H9 (cell line): Measurements from ENCODE around the gene TRUB1. TPM values are rescaled to one million over a fixed set of nuclear protein-coding genes. Genes with fewer than 3 reads are reported as not detected.

Experiments
- DNase-seq: peaks from one replicate; pipeline ENCODE4 v3.0.0-alpha.2; 2017
- H2AFZ ChIP-seq: one replicate; pipeline ENCODE4 v1.6.1; 2013; ENCODE audit warnings: mild to moderate bottlenecking, low read length, control low read depth, moderate library complexity
- H2AK5ac ChIP-seq: 2 replicates; pipeline ENCODE4 v1.6.1; 2013; ENCODE audit warnings: low read length, control low read depth, mixed read lengths; ENCODE audit not compliant: insufficient read length
- H2BK120ac ChIP-seq: one replicate; pipeline ENCODE4 v1.6.1; 2013; ENCODE audit warnings: low read depth, mild to moderate bottlenecking, low read length, control low read depth, inconsistent platforms; ENCODE audit not compliant: poor library complexity, severe bottlenecking
- H2BK12ac ChIP-seq: 2 replicates; pipeline ENCODE4 v1.6.1; 2013; ENCODE audit warnings: low read length, control low read depth, mixed read lengths, low read depth; ENCODE audit not compliant: insufficient read length
- H2BK15ac ChIP-seq: 2 replicates; pipeline ENCODE4 v1.6.1; 2013; ENCODE audit warnings: low read depth, low read length, control low read depth
- H2BK20ac ChIP-seq: one replicate; pipeline ENCODE4 v1.6.1; 2013; ENCODE audit warnings: low read depth, mild to moderate bottlenecking, low read length, control low read depth, inconsistent platforms; ENCODE audit not compliant: poor library complexity, severe bottlenecking
- H2BK5ac ChIP-seq: 2 replicates; pipeline ENCODE4 v1.6.1; 2013; ENCODE audit warnings: low read length, control low read depth, mixed read lengths; ENCODE audit not compliant: insufficient read length
- H3K14ac ChIP-seq: 2 replicates; pipeline ENCODE4 v1.6.1; 2013; ENCODE audit warnings: low read length, control low read depth; ENCODE audit not compliant: insufficient read depth
- H3K18ac ChIP-seq: 2 replicates; pipeline ENCODE4 v1.6.1; 2013; ENCODE audit warnings: low read depth, mild to moderate bottlenecking, mixed read lengths, low read length, control low read depth; ENCODE audit not compliant: insufficient read length
- H3K23ac ChIP-seq: 2 replicates; pipeline ENCODE4 v1.6.1; 2013; ENCODE audit warnings: low read length, control low read depth, mixed read lengths, low read depth; ENCODE audit not compliant: insufficient read length
- H3K23me2 ChIP-seq: 2 replicates; pipeline ENCODE4 v1.6.1; 2013; ENCODE audit warnings: low read depth, mild to moderate bottlenecking, mixed read lengths, low read length, control low read depth; ENCODE audit not compliant: insufficient read length, poor library complexity, severe bottlenecking
- H3K27ac ChIP-seq: 2 replicates; pipeline ENCODE4 v1.5.1; 2013; ENCODE audit warnings: low read length, control low read depth, mixed read lengths, low read depth; ENCODE audit not compliant: insufficient read length
- H3K27me3 ChIP-seq: 2 replicates; pipeline ENCODE4 v1.6.1; 2013; ENCODE audit warnings: low read length, control low read depth, inconsistent platforms; ENCODE audit not compliant: insufficient read depth
- H3K4ac ChIP-seq: 2 replicates; pipeline ENCODE4 v1.6.1; 2013; ENCODE audit warnings: low read depth, mild to moderate bottlenecking, control low read depth, inconsistent platforms, low read length, moderate library complexity
- H3K4me1 ChIP-seq: 2 replicates; pipeline ENCODE4 v1.6.1; 2013; ENCODE audit warnings: low read length, control low read depth, inconsistent platforms; ENCODE audit not compliant: insufficient read depth
- H3K4me2 ChIP-seq: 2 replicates; pipeline ENCODE4 v1.6.1; 2013; ENCODE audit warnings: low read length, control low read depth, mixed read lengths; ENCODE audit not compliant: insufficient read length, insufficient read depth
- H3K56ac ChIP-seq: 2 replicates; pipeline ENCODE4 v1.6.1; 2013; ENCODE audit warnings: low read depth, mild to moderate bottlenecking, mixed read lengths, low read length, control low read depth; ENCODE audit not compliant: insufficient read length
- H3K79me1 ChIP-seq: 2 replicates; pipeline ENCODE4 v1.6.1; 2013; ENCODE audit warnings: low read depth, mild to moderate bottlenecking, moderate library complexity, low read length, control low read depth, inconsistent platforms; ENCODE audit not compliant: insufficient read depth, poor library complexity, severe bottlenecking
- H3K79me2 ChIP-seq: 2 replicates; pipeline ENCODE4 v1.6.1; 2013; ENCODE audit warnings: low read length, control low read depth, inconsistent platforms; ENCODE audit not compliant: insufficient read depth
- H3K9ac ChIP-seq: 2 replicates; pipeline ENCODE4 v1.6.1; 2013; ENCODE audit warnings: low read length, control low read depth, mixed read lengths; ENCODE audit not compliant: insufficient read length; ENCODE audit errors: extremely low read depth
- H3K9me3 ChIP-seq: one replicate; pipeline ENCODE4 v1.6.1; 2013; ENCODE audit warnings: low read depth, low read length, inconsistent platforms; ENCODE audit not compliant: control insufficient read depth
- H3T11ph ChIP-seq: one replicate; pipeline ENCODE4 v1.6.1; 2013; ENCODE audit warnings: mild to moderate bottlenecking, low read length, control low read depth, inconsistent platforms
- H4K20me1 ChIP-seq: one replicate; pipeline ENCODE4 v1.6.1; 2013; ENCODE audit not compliant: control insufficient read depth, insufficient read length, insufficient read depth
- H4K5ac ChIP-seq: 2 replicates; pipeline ENCODE4 v1.6.1; 2013; ENCODE audit warnings: low read depth, mild to moderate bottlenecking, mixed read lengths, low read length, control low read depth; ENCODE audit not compliant: insufficient read length
- H4K8ac ChIP-seq: replicated peaks from 2 replicates; pipeline ENCODE4 v1.6.1; 2013; ENCODE audit warnings: low read length, control low read depth, mixed read lengths, low read depth; ENCODE audit not compliant: insufficient read length
- H4K91ac ChIP-seq: 2 replicates; pipeline ENCODE4 v1.6.1; 2013; ENCODE audit warnings: low read depth, mild to moderate bottlenecking, moderate library complexity, mixed read lengths, low read length, control low read depth; ENCODE audit not compliant: insufficient read length
- H3K27ac Mint-ChIP-seq, 3 experiments: 2 replicates in 2 of 3; 3 replicates in 1 of 3; pipeline ENCODE4 v1.8.0; 2020 to 2021; ENCODE audit warnings: mixed read lengths in 3 of 3, mild to moderate bottlenecking in 1 of 3, moderate library complexity in 1 of 3
- H3K27me3 Mint-ChIP-seq: 2 replicates; pipeline ENCODE4 v1.8.0; 2021; ENCODE audit warnings: low read depth, mild to moderate bottlenecking, moderate library complexity, mixed read lengths
- H3K36me3 Mint-ChIP-seq, 3 experiments: 2 replicates in 2 of 3; 3 replicates in 1 of 3; pipeline ENCODE4 v1.8.0; 2020 to 2021; ENCODE audit warnings: low read depth in 3 of 3, mixed read lengths in 3 of 3; ENCODE audit not compliant: insufficient read depth in 1 of 3
- H3K4me1 Mint-ChIP-seq, 2 experiments: 2 replicates each; pipeline ENCODE4 v1.8.0; 2020; ENCODE audit warnings: mixed read lengths in 2 of 2
- H3K4me3 Mint-ChIP-seq, 2 experiments: 2 replicates in 1 of 2; 3 replicates in 1 of 2; pipeline ENCODE4 v1.8.0; 2020 to 2021; ENCODE audit warnings: mild to moderate bottlenecking in 2 of 2, mixed read lengths in 2 of 2, moderate library complexity in 1 of 2
- H3K9me3 Mint-ChIP-seq, 2 experiments: 2 replicates in 1 of 2; 3 replicates in 1 of 2; pipeline ENCODE4 v1.8.0; 2020; ENCODE audit warnings: mild to moderate bottlenecking in 2 of 2, mixed read lengths in 2 of 2, moderate library complexity in 1 of 2
- total RNA-seq: library from RNA; stranded (reverse); gene quantifications from 2 replicates; pipeline ENCODE4 v1.2.1, GENCODE V29; 2021
- TF ChIP-seq, protein P1 (sequence below): fragments of 200-600 bp; sonication (generic); conservative IDR thresholded peaks from 3 replicates; pipeline ENCODE4 v1.8.0; 2021; ENCODE audit warnings: antibody characterized with exemption, mild to moderate bottlenecking

Gene TRUB1
- total RNA-seq, 1 experiment from 2014 or later, result 20.6 TPM

DNA sequence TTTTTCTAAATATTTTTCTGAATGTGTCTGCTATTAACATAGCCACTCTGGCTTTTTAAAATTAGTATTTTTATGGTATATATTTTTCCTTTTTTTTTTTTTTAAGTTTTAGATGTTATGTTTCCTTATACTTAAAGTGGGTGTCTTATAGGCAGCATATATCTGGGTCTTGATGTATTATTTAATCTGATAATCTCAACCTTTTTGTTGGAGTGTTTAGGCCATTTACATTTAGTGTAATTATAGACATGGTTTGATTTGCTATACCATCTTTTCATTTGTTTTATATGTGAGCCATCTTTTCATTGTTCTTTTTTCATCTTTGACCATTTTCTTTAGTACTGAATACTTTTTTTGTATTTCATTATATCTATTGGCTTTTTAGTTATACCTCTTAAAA, 45.0 kb downstream of the TRUB1 start:
- no peak overlapping the region for H2BK12ac ChIP-seq
- no peak overlapping the region for H3K4me3 Mint-ChIP-seq
- TF ChIP-seq, protein P1, sequence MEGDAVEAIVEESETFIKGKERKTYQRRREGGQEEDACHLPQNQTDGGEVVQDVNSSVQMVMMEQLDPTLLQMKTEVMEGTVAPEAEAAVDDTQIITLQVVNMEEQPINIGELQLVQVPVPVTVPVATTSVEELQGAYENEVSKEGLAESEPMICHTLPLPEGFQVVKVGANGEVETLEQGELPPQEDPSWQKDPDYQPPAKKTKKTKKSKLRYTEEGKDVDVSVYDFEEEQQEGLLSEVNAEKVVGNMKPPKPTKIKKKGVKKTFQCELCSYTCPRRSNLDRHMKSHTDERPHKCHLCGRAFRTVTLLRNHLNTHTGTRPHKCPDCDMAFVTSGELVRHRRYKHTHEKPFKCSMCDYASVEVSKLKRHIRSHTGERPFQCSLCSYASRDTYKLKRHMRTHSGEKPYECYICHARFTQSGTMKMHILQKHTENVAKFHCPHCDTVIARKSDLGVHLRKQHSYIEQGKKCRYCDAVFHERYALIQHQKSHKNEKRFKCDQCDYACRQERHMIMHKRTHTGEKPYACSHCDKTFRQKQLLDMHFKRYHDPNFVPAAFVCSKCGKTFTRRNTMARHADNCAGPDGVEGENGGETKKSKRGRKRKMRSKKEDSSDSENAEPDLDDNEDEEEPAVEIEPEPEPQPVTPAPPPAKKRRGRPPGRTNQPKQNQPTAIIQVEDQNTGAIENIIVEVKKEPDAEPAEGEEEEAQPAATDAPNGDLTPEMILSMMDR, result no peak

More for the DNA sequence above, 45.0 kb downstream of the TRUB1 start:
- Histone ChIP-seq H3K4me1 (no peaks in the 10 kb centered on the region), H3K79me2 (no peaks in the 10 kb centered on the region), H3K4me2 (no peak overlapping the region), H2BK15ac (no peak overlapping the region), H2BK20ac (no peak overlapping the region), H3K9ac (no peak overlapping the region), H3K27me3 (no peaks in the 10 kb centered on the region; the same call in 1 of the 2 replicates), H4K20me1 (no peaks in the 10 kb centered on the region), H2AFZ (no peak overlapping the region), H3K23me2 (no peaks in the 10 kb centered on the region), H3K14ac (no peak overlapping the region), H3T11ph (no peak overlapping the region), H3K27ac (no peak overlapping the region), H4K8ac (no peak overlapping the region), H3K56ac (no peak overlapping the region), H4K91ac (no peak overlapping the region), H3K79me1 (no peaks in the 10 kb centered on the region), H3K23ac (no peak overlapping the region), H3K18ac (no peak overlapping the region), H2AK5ac (no peak overlapping the region), H3K9me3 (peaks cover 12% of the 10 kb centered on the region), H2BK120ac (no peak overlapping the region), H3K4ac (no peak overlapping the region), H4K5ac (no peak overlapping the region), H2BK5ac (no peak overlapping the region)
- Mint-ChIP-seq H3K9me3 (peaks cover 29 to 40% of the 10 kb centered on the region in 2 experiments), H3K27ac (no peak overlapping the region), H3K4me1 (no peaks in the 10 kb centered on the region), H3K27me3 (no peaks in the 10 kb centered on the region), H3K36me3 (peaks cover 49 to 52% (median 52%) of the 10 kb centered on the region in 3 experiments)
- no peak for DNase-seq
